BJ (cell line): ENCODE results near the gene PNPLA7. TPM values are rescaled to one million over a fixed set of nuclear protein-coding genes. Genes with fewer than 3 reads are reported as not detected.

ENCODE experiments used
- CTCF ChIA-PET: fragments of 350-600 bp; formaldehyde crosslinking; extraction: SDS; loops from one replicate; lab custom pipeline; 2021; ENCODE audit warnings: antibody characterized with exemption, inconsistent platforms; lab: Yijun Ruan, JAX
- POLR2A ChIA-PET: fragments of 300-600 bp; sonication (Branson Sonifier 250); formaldehyde crosslinking; extraction: SDS; loops from one replicate; lab custom pipeline; 2021; ENCODE audit warnings: antibody characterized with exemption; lab: Charles Lee
- DNase-seq: peaks from one replicate; pipeline ENCODE4 v3.0.0-alpha.2; 2011; ENCODE audit warnings: low read depth
- H3K27me3 ChIP-seq: 2 replicates; pipeline ENCODE4 v1.6.0; 2011; ENCODE audit warnings: low read length; ENCODE audit not compliant: control insufficient read depth, insufficient read depth
- H3K36me3 ChIP-seq: 2 replicates; pipeline ENCODE4 v1.5.1; 2011; ENCODE audit warnings: low read length; ENCODE audit not compliant: control insufficient read depth, insufficient read depth
- H3K4me3 ChIP-seq: 2 replicates; pipeline ENCODE4 v1.5.1; 2011; ENCODE audit warnings: low read depth, mild to moderate bottlenecking, control low read depth, low read length
- polyA plus RNA-seq: library from polyadenylated mRNA; depleted of rRNA; stranded (reverse); fragments of >200 nt; gene quantifications from 2 replicates; pipeline ENCODE4 v1.2.3, GENCODE V29; 2011
- TF ChIP-seq, protein P1 (sequence below): IDR thresholded peaks from 2 replicates; pipeline ENCODE4 v1.5.1; 2011; ENCODE audit warnings: low read depth, mild to moderate bottlenecking, control low read depth, inconsistent platforms, low read length, moderate library complexity; ENCODE audit not compliant: insufficient read depth

Gene PNPLA7
- polyA plus RNA-seq, 1 experiment: 0.63 TPM

- no peak overlapping the region for H3K4me3 ChIP-seq
- TF ChIP-seq, protein P1, sequence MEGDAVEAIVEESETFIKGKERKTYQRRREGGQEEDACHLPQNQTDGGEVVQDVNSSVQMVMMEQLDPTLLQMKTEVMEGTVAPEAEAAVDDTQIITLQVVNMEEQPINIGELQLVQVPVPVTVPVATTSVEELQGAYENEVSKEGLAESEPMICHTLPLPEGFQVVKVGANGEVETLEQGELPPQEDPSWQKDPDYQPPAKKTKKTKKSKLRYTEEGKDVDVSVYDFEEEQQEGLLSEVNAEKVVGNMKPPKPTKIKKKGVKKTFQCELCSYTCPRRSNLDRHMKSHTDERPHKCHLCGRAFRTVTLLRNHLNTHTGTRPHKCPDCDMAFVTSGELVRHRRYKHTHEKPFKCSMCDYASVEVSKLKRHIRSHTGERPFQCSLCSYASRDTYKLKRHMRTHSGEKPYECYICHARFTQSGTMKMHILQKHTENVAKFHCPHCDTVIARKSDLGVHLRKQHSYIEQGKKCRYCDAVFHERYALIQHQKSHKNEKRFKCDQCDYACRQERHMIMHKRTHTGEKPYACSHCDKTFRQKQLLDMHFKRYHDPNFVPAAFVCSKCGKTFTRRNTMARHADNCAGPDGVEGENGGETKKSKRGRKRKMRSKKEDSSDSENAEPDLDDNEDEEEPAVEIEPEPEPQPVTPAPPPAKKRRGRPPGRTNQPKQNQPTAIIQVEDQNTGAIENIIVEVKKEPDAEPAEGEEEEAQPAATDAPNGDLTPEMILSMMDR: no peak
- H3K36me3 ChIP-seq: no peaks in the 10 kb centered on the region
- ChIA-PET POLR2A (no interaction called here), CTCF (no interaction called here)
- H3K27me3 ChIP-seq: no peaks in the 10 kb centered on the region
- DNase-seq: no peak
Observed at GRCh38 chr9:137480686-137481683, 69.2 kb downstream of the PNPLA7 start.

DNA sequence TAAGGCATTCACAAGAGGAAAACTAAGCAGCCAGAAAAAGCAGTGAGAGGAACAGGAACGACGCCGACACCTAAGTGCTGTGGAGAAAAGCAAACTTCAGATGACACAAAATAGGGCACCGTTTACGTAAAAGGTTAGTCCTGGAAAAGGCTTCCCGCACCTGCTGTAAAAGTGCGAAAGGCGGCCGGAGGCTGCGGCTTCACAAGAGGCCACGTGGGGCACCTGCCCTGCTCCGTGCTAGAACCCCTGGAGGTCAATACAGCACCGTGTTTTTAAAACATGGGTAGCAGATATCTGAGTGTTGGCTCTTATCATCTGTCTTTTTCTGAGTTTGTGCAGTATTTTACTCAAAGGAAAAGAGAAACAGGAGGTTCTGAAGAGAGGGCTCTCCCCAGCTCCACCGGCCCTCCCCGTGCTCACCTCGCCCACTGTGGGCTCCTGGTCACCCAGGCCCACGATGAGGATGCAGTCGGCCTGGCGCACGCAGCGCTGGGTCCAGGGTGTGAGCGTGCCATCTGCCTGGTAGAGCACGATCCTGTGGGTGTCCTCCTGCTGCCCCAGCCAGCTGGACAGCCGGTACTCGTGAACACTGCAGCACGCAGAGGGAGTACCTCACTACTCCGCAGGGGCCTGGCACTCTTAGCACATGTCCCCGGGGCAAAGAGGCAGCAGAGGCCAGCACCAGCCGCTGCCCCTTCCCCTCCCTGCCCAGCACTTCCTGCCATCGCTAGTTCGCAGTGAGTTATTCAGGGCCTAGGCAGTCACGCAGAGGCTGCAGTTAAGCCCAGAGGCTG, 70.1 kb downstream of the PNPLA7 start:
- TF ChIP-seq, protein P1: no peak
- no peak for DNase-seq
- ChIA-PET POLR2A (no interaction called here), CTCF (no interaction called here)
- H3K4me3 ChIP-seq: no peak overlapping the region
- no peaks in the 10 kb centered on the region for H3K27me3 ChIP-seq
- H3K36me3 ChIP-seq: no peaks in the 10 kb centered on the region

DNA sequence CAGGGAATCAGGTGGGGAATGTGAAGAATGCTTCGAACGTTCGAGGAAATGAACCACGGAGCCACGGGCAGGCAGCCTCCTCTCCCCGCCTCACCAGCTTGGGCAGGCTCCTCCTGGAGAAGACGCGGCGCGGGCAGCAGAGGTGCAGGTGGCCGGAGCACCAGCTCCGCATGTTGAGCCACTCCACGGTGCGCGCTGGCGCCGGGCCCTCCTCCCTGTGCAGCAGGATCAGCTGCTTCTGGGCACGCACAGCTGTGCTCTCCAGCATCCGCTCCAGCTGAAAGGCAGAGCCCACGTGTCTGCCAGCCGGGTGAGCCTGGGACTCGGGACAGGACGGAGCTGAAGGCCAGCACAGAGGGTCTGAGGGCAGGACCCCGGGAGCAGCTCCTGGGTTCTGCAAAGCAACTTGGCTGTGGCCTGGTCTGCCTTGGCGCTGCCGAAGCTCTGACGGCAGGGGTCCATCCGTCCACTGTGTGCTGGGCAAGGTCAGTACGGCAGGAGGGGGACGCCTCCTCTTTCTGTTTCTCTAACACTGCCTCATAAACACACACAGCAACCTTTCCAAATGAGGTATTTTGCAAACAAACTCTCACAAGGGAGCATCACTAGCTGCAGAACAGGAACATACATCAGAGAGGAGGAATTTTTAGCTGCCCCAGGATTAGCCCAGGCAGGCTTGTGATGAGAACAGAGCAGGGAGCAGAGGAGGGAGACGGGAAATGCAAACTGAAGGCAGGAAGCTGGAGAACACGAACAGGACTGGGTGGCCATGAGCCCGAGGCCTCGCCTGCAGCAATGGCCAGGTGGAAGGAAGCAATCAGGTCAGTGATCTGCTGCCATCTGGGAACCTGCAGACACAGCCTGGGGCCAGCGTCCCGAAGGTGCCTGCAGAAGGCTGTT, 71.0 kb downstream of the PNPLA7 start:
- ChIA-PET POLR2A (no interaction called here), CTCF (no interaction called here)

DNA sequence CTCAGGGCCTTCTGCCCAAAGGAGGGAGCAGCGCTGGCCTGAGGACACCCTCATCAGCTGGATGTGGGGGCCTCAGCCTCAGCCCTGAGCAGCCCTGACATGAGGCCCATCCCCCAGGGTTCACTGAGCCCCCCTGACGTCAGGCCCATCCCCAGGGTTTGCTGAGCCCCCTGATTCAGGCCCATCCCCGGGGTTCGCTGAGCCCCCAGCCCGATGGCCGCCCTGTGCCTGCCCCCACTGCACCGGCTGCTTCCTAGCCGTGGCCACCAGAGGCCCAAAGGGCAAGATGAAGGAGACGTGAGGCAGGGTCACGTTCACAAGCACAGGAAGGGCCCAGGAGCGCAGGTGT, 71.6 kb downstream of the PNPLA7 start:
- DNase-seq: no peak
- TF ChIP-seq, protein P1: no peak
- Histone ChIP-seq H3K27me3 (no peaks in the 10 kb centered on the region), H3K4me3 (no peak overlapping the region), H3K36me3 (no peaks in the 10 kb centered on the region)
- CTCF ChIA-PET: no interaction called here
- POLR2A ChIA-PET: no interaction called here

More for the DNA sequence above, 71.0 kb downstream of the PNPLA7 start:
- H3K4me3 ChIP-seq: no peak overlapping the region
- no peak for DNase-seq
- no peaks in the 10 kb centered on the region for H3K27me3 ChIP-seq
- TF ChIP-seq, protein P1: no peak
- H3K36me3 ChIP-seq: no peaks in the 10 kb centered on the region
